ENCODE data around the gene GPR141.
"Not testable (repeated sequence)": the region's sequence is repeated elsewhere in the genome, so short reads cannot be mapped to it uniquely, and the experiment has no call there.

Gene GPR141

DNA sequence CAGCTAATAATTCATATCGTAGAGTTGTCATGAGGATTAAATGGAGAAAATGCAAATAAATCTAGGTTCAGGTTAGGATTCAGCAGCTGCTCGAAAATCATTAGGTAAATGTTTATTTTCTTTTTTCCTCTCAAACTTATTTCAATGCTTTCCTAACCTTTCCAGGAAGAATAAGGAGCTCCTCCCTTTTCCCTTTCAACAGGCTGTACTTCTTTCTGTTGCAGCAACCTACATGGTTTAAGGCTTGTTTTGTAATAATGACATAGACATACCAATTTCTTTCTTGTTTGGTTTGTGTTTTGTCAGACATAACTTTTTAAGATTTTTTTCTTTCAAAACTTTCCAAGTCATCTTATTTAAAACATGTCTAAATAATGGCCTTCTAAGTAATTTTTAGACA lies 18.2 kb downstream of the GPR141 start:
- no peak for FAIRE-seq
- no peak for DNase-seq (ENCODE audit: insufficient read length, low spot score)
- TF ChIP-seq, protein P1, sequence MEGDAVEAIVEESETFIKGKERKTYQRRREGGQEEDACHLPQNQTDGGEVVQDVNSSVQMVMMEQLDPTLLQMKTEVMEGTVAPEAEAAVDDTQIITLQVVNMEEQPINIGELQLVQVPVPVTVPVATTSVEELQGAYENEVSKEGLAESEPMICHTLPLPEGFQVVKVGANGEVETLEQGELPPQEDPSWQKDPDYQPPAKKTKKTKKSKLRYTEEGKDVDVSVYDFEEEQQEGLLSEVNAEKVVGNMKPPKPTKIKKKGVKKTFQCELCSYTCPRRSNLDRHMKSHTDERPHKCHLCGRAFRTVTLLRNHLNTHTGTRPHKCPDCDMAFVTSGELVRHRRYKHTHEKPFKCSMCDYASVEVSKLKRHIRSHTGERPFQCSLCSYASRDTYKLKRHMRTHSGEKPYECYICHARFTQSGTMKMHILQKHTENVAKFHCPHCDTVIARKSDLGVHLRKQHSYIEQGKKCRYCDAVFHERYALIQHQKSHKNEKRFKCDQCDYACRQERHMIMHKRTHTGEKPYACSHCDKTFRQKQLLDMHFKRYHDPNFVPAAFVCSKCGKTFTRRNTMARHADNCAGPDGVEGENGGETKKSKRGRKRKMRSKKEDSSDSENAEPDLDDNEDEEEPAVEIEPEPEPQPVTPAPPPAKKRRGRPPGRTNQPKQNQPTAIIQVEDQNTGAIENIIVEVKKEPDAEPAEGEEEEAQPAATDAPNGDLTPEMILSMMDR (IDR thresholded peaks at IDR 0.05; ENCODE audit: insufficient read depth, missing control alignments), result no peak

DNA sequence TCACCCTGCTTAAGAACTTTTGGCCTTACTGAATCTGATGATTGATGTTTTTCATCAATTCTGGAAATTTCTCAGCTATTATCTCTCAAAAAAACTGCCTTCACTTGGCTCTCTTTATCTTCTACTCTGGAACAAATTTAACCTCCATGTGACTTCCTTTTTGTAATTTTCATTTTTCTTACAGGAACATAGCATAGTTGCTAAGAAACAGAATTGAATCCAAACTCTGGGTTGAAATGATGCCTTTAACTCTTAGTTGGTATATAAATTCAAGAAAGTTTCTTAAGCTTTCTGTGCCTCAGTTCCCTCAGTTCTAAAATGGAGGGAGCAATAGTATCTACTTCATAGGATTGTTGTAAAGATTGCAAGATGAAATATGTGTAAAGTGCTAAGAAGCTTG lies 19.8 kb downstream of the GPR141 start:
- DNase-seq (ENCODE audit: insufficient read length, low spot score) (no peak), FAIRE-seq (no peak)
- TF ChIP-seq, protein P1 (IDR thresholded peaks at IDR 0.05; ENCODE audit: insufficient read depth, missing control alignments), result no peak

DNA sequence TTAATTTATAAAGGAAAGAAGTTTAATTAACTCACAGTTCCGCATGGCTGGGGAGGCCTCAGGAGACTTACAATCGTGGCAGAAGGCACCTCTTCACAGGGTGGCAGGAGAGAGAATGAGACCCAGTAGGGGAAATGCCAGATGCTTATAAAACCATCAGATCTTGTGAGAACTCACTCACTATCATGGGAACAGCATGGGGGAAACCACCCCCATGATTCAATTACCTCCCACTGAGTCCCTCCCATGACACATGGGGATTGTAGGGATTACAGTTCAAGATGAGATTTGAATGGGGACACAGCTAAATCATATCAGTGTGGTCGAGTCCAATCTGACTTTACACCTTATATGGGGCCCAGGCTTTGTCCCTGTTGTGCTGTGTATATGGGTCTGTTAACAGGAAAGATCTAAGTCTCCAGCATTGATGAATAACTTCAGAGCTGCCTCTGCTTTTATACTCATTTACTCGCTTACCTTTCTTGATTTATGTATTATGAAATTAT lies 20.8 kb downstream of the GPR141 start:
- DNase-seq (ENCODE audit: insufficient read length, low spot score); FAIRE-seq: not testable (repeated sequence)

DNA sequence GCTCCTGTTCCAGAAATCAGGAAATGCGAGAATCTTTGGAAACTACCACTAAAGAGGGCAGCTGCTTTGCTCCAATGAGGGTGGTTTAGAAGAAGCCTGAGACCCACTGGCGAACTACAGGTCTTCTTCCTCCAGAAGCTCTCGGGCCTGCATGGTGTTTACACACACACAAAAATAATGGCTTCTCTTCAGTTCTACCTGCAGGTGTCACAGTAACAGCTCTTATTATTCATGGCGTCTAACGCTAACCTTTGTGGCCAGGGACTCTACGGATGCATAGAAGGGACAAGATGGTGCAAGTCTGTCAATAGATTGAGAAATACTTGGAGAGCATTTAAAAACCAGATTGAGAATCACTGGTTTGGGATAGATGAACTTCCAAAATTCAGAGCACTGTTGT lies 22.4 kb downstream of the GPR141 start:
- FAIRE-seq (no peak), DNase-seq (ENCODE audit: insufficient read length, low spot score) (no peak)
- TF ChIP-seq, protein P1 (IDR thresholded peaks at IDR 0.05; ENCODE audit: insufficient read depth, missing control alignments), result no peak

DNA sequence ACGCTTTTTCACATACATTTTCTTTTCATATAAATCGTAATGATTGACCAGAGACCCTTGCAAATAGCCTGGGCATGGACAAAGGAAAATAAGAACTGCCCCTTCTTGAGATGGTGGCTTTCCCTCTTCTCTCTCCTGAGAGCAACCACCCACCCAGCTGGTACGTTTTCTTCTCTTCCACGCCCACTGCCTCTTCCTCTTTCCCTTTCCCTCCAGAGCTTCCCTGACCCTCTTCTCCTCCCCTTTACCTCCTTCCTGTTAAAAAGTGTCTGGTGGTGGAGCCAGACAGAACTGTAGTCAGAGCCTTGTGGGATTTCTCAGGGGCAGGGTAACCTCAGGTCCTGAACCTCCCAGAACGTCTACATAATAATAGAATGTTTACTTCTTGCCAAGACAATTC lies 23.2 kb downstream of the GPR141 start:
- TF ChIP-seq, protein P1 (IDR thresholded peaks at IDR 0.05; ENCODE audit: insufficient read depth, missing control alignments), result no peak
- DNase-seq (ENCODE audit: insufficient read length, low spot score) (no peak), FAIRE-seq (no peak)

DNA sequence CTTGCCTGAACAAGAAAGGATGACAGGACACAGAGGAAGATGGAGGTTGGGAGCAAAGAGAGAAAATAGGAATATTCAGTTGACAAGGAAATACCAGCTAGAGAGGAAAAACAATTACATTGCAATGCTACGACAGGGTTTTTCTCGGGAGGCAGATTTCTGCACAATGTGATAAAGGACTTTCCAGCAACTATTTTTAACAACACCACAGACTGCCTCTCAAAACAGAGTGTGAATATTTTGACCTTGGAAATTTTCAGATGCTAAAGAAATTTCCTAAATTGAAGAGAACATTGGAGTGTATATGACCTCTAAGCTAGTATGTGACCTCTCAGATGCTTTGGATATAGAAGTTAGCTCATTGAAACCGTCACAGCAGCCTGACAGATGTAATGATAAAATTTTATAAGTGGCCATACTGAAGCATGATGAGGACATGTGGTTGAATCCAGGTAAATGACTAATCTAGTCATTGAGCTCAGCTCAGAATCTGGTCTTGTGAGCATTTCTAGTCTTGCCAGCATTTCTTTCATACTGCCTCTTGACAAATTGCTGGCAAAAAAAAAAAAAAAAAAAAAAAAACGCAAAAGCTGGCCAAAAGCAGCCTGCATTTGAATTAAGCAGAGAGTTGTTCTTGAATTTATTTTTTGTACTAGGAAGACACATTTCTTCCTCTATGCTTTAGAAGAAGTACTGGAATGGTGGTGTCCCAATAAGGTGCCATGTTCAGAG lies 24.4 kb downstream of the GPR141 start:
- no peak for DNase-seq (ENCODE audit: insufficient read length, low spot score)
- FAIRE-seq, result no peak
- TF ChIP-seq, protein P1 (IDR thresholded peaks at IDR 0.05; ENCODE audit: insufficient read depth, missing control alignments), result no peak

DNA sequence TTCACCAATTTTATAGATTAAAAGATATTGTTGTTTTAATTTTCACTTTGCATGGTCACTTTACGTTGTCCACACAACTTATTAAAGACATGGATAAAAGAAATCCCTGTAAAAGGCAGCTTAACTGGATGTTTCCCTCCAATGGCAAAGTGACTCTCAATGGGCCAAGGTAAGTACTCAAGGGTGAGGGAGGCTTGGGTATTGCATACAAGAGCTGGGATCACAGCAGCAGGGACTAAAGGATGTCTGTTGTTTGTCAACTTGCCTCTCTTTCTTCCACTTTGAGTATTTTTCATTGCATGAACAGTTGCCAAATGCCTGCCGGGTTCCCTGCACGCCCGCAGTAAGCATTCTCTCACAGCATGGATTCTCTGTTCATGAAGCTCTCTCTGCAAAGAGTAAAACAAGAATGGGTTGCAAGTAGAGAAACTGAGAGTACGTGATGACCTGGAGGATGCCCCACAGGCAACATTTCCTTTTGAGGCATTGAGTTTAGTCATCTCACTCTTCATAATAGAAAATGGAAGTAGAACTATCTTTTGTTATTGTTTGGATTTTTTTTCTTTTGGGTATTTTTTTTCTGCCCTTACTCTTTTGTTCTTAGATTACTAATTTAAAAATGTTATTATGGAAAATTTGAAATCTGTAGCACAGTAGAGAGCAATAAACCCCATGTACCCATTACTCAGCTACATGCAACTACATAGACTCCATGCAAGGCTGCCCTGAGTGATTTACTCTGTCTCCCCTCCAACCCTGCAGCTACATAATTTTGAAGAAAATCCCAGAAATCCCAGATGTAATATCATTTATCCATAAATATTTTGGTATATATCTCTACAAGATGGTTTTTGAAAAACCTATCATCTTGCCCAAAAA lies 26.3 kb downstream of the GPR141 start:
- TF ChIP-seq, protein P1 (IDR thresholded peaks at IDR 0.05; ENCODE audit: insufficient read depth, missing control alignments), result no peak
- FAIRE-seq, result no peak
- no peak for DNase-seq (ENCODE audit: insufficient read length, low spot score)

Data from D721Med (cell line).